Gastrocnemius medialis (tissue), 4 donors: Measurements from ENCODE around the gene CCHCR1. TPM values are rescaled to one million over a fixed set of nuclear protein-coding genes. Genes with fewer than 3 reads are reported as not detected.

Experiments
- ATAC-seq, 2 donors: fragments of 150-250 bp; one replicate each; pipeline ENCODE4 v1.9.1; 2016
- DNase-seq, 2 donors: peaks; one replicate each; pipeline ENCODE4 v3.0.0-alpha.2; 2019
- H3K27ac ChIP-seq, 4 donors: fragments of 200-600 bp; sonication (generic); 1 replicate in 1 of 4; 2 replicates in 3 of 4; pipeline ENCODE4 v1.5.1; 2016 to 2018; ENCODE audit warnings: mild to moderate bottlenecking in 2 of 4, moderate library complexity in 1 of 4
- H3K27me3 ChIP-seq, 3 donors: fragments of 200-600 bp; sonication (generic) in 2 of 3; 1 replicate in 1 of 3; 2 replicates in 2 of 3; pipeline versions ENCODE4 v1.5.1 to v1.6.0; 2016 to 2019; ENCODE audit warnings: mild to moderate bottlenecking in 1 of 3, moderate library complexity in 1 of 3
- H3K36me3 ChIP-seq, 2 donors: fragments of 200-600 bp; sonication (generic) in 1 of 2; one replicate each; pipeline ENCODE4 v1.5.1; 2017 to 2018
- H3K4me1 ChIP-seq, 2 donors: fragments of 200-600 bp; sonication (generic) in 1 of 2; one replicate each; pipeline ENCODE4 v1.5.1; 2016 to 2017; ENCODE audit warnings: mild to moderate bottlenecking in 2 of 2
- H3K4me3 ChIP-seq, 4 donors: fragments of 200-600 bp; sonication (generic) in 3 of 4; 1 replicate in 1 of 4; 2 replicates in 3 of 4; pipeline ENCODE4 v1.5.1; 2016 to 2019; ENCODE audit warnings: mild to moderate bottlenecking in 2 of 4
- H3K9me3 ChIP-seq, 3 donors: fragments of 200-600 bp; sonication (generic) in 2 of 3; 1 replicate in 1 of 3; 2 replicates in 2 of 3; pipeline ENCODE4 v1.5.1; 2016 to 2019
- CTCF ChIP-seq, 5 experiments: fragments of 450-650 bp in 3 of 5; fragments of 200-600 bp in 2 of 5; sonication (generic) in 2 of 5; IDR thresholded peaks in 4 of 5; conservative IDR thresholded peaks in 1 of 5; 1 replicate in 4 of 5; 2 replicates in 1 of 5; pipeline ENCODE4 v1.5.1; 2016 to 2019; ENCODE audit warnings: antibody characterized with exemption in 5 of 5, mild to moderate bottlenecking in 3 of 5, moderate library complexity in 3 of 5
- POLR2A ChIP-seq, 2 donors: fragments of 450-650 bp; IDR thresholded peaks; one replicate each; pipeline ENCODE4 v1.6.1; 2017; ENCODE audit warnings: antibody characterized with exemption in 2 of 2, mild to moderate bottlenecking in 2 of 2, moderate library complexity in 2 of 2
- in situ Hi-C, 4 donors: fragments of 200-750 bp; cut with MboI; loops; one replicate each; pipeline versions ENCODE4 v1.15.0 to v1.8.0; 2017; ENCODE audit warnings: low sequenced_read_pairs in 4 of 4
- intact Hi-C: fragments of 100-400 bp; cut with DNase I; formaldehyde crosslinking; loops from one replicate; pipeline ENCODE4 v1.15.1; 2023; ENCODE audit warnings: low total_unique reads
- total RNA-seq, 4 donors: library from RNA; depleted of rRNA; stranded (reverse); fragments of >200 nt; gene quantifications; one replicate each; pipeline versions ENCODE4 v1.1.0 to v1.2.3, GENCODE V29; 2016

The CCHCR1 gene
- total RNA-seq, 4 donors from 2014 or later: 4.9 to 34.3 (median 7.7) TPM

- intact Hi-C loops: no loop called here
- Histone ChIP-seq H3K4me3 (no peak overlapping the region), H3K36me3 (no peaks in the 10 kb centered on the region), H3K9me3 (no peaks in the 10 kb centered on the region), H3K27ac (no peak overlapping the region), H3K4me1 (peaks cover 0 to 13% of the 10 kb centered on the region in 2 donors), H3K27me3 (no peaks in the 10 kb centered on the region)
- no peak for DNase-seq
- no peak for ATAC-seq
- in situ Hi-C loops: no loop called here
- TF ChIP-seq POLR2A (IDR thresholded peaks at IDR 0.05) (no peak), CTCF (IDR thresholded peaks at IDR 0.05 in 4 of 5, conservative IDR thresholded peaks at IDR 0.05 in 1 of 5) (no peak)
These were observed 39.4 kb downstream of the CCHCR1 start for GRCh38 chr6:31118178-31118577.

GRCh38 chr6:31116661-31117385, 40.8 kb downstream of the CCHCR1 start:
- peaks cover 0 to 11% of the 10 kb centered on the region in 2 donors for H3K4me1 ChIP-seq

GRCh38 chr6:31115941-31116560, 41.6 kb downstream of the CCHCR1 start:
- H3K36me3 ChIP-seq: no peaks in the 10 kb centered on the region
- DNase-seq (no peak), ATAC-seq (no peak)
- TF ChIP-seq POLR2A (IDR thresholded peaks at IDR 0.05) (no peak), CTCF (IDR thresholded peaks at IDR 0.05 in 4 of 5, conservative IDR thresholded peaks at IDR 0.05 in 1 of 5) (no peak)
- H3K4me3 ChIP-seq: no peak overlapping the region
- intact Hi-C loops: no loop called here
- H3K4me1 ChIP-seq: peaks cover 0 to 11% of the 10 kb centered on the region in 2 donors
- no peaks in the 10 kb centered on the region for H3K27me3 ChIP-seq
- in situ Hi-C loops: no loop called here
- no peak overlapping the region for H3K27ac ChIP-seq
- no peaks in the 10 kb centered on the region for H3K9me3 ChIP-seq

More at GRCh38 chr6:31116661-31117385, 40.8 kb downstream of the CCHCR1 start:
- Histone ChIP-seq H3K4me3 (peak overlapping the region in 2 of 4 donors; percentile 14 to 29), H3K36me3 (no peaks in the 10 kb centered on the region), H3K9me3 (no peaks in the 10 kb centered on the region), H3K27me3 (no peaks in the 10 kb centered on the region), H3K27ac (peak overlapping the region in 2 of 4 donors; percentile 18 to 65)
- in situ Hi-C loops (no loop called here), intact Hi-C loops (no loop called here)
- peak in 1 of 2 donors; percentile 19 for DNase-seq
- peak in 1 of 2 donors; percentile 11 for ATAC-seq
- TF ChIP-seq CTCF (IDR thresholded peaks at IDR 0.05 in 4 of 5, conservative IDR thresholded peaks at IDR 0.05 in 1 of 5) (no peak), POLR2A (IDR thresholded peaks at IDR 0.05) (no peak)

- intact Hi-C loops: no loop called here
- TF ChIP-seq CTCF (IDR thresholded peaks at IDR 0.05 in 4 of 5, conservative IDR thresholded peaks at IDR 0.05 in 1 of 5) (no peak), POLR2A (IDR thresholded peaks at IDR 0.05) (no peak)
- Histone ChIP-seq H3K9me3 (no peaks in the 10 kb centered on the region), H3K36me3 (no peaks in the 10 kb centered on the region), H3K4me3 (no peak overlapping the region), H3K4me1 (peaks cover 0 to 11% of the 10 kb centered on the region in 2 donors), H3K27ac (peak overlapping the region in 3 of 4 donors; percentile 31 to 72 (median 45)), H3K27me3 (peaks cover 0 to 2% (median 0%) of the 10 kb centered on the region in 3 donors)
- ATAC-seq (peak in 1 of 2 donors; percentile 17), DNase-seq (no peak)
- in situ Hi-C loops: no loop called here
These were observed 42.4 kb downstream of the CCHCR1 start for GRCh38 chr6:31114970-31115849.
